HepG2 (cell line): ENCODE results near the gene GAL3ST2. TPM values are rescaled to one million over a fixed set of nuclear protein-coding genes. Genes with fewer than 3 reads are reported as not detected.

Source experiments
- AGO2 ChIP-seq: fragments of 200-400 bp; formaldehyde crosslinking; optimal IDR thresholded peaks from 2 replicates; pipeline ENCODE3; 2017; ENCODE audit warnings: mild to moderate bottlenecking, low read depth, low read length, moderate library complexity
- KLF11 ChIP-seq: IDR thresholded peaks from 2 replicates; pipeline ENCODE4 v1.6.1; 2016; ENCODE audit warnings: missing compliant biosample characterization
- LCORL ChIP-seq, 2 experiments: fragments of 450-650 bp in 1 of 2; sonication (generic) in 1 of 2; formaldehyde crosslinking in 1 of 2; IDR thresholded peaks; 2 replicates each; pipeline versions ENCODE4 v1.5.0 to v1.6.1; 2017 to 2020; ENCODE audit warnings: antibody characterized with exemption in 1 of 2, missing genetic modification reagents in 1 of 2
- TBX2 ChIP-seq: sonication (generic); formaldehyde crosslinking; IDR thresholded peaks from 2 replicates; pipeline ENCODE4 v1.5.0; 2020; ENCODE audit warnings: missing genetic modification reagents, mild to moderate bottlenecking, borderline replicate concordance
- polyA plus RNA-seq, 8 experiments: library from polyadenylated mRNA; depleted of rRNA in 3 of 8; stranded (reverse) in 7 of 8; unstranded in 1 of 8; fragments of >200 nt; fragmentation: Illumina TruSeq in 4 of 8; extraction: Trizol in 4 of 8; gene quantifications; 2 replicates each; pipeline versions ENCODE4 v1.2.1 to v1.2.3, GENCODE V29; 2011 to 2016; ENCODE audit warnings: low read depth in 4 of 8, missing spikeins in 1 of 8, mixed read lengths in 1 of 8; ENCODE audit not compliant: insufficient read depth in 1 of 8
- total RNA-seq, 5 experiments: library from RNA; depleted of rRNA; stranded (reverse); fragments of >200 nt; fragmentation: Illumina TruSeq; extraction: Trizol; gene quantifications; 2 replicates each; pipeline ENCODE4 v1.2.3, GENCODE V29; 2016; ENCODE audit warnings: low read depth in 1 of 5
- TF ChIP-seq, protein P1 (sequence below): sonication (generic); formaldehyde crosslinking; IDR thresholded peaks from 2 replicates; pipeline ENCODE4 v1.4.0; 2020; ENCODE audit warnings: missing genetic modification reagents, borderline replicate concordance
- TF ChIP-seq, protein P2 (sequence below), 2 experiments: sonication (generic) in 1 of 2; formaldehyde crosslinking in 1 of 2; IDR thresholded peaks; 2 replicates each; pipeline versions ENCODE4 v1.5.1 to v1.6.1; 2011 to 2020; ENCODE audit warnings: borderline replicate concordance in 1 of 2, low read depth in 1 of 2, low read length in 1 of 2, mild to moderate bottlenecking in 1 of 2, missing genetic modification reagents in 1 of 2, moderate library complexity in 1 of 2
- TF ChIP-seq, protein P3 (sequence below): sonication (generic); formaldehyde crosslinking; IDR thresholded peaks from 2 replicates; pipeline ENCODE4 v1.8.0; 2023; ENCODE audit warnings: mild to moderate bottlenecking, missing genetic modification reagents

Gene GAL3ST2
- total and polyA plus RNA-seq, 2 of the 13 experiments (the other 11 are each of a cell fraction or from before 2014, with no cell fraction given), result 0.17 to 0.20 TPM

DNA sequence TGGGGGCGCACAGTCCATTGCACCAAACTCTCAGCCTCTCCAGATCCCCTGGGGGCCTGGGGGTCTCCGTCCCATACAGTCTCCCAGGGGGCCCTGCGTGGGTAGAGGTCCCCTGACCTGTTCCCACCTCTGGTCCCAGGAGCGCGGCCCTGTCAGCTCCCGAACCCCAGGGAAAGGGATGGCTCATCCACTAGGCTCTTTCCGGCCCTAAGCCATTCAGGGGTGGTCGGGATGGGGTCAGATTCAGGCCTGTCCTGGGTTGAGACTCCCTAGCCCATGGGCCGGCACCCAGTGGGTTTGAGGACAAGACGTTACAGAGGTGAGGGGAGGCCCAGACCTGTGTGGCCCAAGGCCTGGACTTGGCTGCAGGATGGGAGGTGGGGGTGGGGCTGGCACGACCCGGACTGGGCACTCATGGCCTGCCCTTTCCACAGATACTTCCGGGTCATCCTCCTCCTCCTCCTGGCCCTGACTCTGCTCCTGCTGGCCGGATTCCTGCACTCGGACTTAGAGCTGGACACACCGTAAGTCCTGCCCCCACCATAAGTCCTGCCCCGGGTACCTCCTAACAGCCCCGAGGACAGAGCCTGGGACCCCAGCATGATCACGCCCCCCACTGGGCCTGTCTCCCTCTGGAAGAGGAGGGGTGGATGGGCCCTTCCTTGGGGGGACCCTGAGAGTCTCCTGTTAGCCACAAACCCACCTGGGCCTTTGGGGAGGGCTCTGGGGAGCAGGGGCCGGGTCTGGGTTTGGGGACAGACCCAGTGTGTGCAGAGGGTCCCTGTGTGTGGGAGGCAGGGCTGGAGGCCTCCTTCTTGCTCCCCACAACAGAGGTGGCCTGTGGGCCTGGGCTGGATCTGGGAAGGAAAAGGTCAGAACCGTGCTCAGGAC is 22.3 kb downstream of the GAL3ST2 start (continued):
- TF ChIP-seq, protein P1, sequence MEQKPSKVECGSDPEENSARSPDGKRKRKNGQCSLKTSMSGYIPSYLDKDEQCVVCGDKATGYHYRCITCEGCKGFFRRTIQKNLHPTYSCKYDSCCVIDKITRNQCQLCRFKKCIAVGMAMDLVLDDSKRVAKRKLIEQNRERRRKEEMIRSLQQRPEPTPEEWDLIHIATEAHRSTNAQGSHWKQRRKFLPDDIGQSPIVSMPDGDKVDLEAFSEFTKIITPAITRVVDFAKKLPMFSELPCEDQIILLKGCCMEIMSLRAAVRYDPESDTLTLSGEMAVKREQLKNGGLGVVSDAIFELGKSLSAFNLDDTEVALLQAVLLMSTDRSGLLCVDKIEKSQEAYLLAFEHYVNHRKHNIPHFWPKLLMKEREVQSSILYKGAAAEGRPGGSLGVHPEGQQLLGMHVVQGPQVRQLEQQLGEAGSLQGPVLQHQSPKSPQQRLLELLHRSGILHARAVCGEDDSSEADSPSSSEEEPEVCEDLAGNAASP (CRISPR knock-in tag), result no peak
- TF ChIP-seq AGO2 (no peak), LCORL (IDR thresholded peaks at IDR 0.05) (no peak), LCORL (CRISPR knock-in tag; IDR thresholded peaks at IDR 0.05) (0 out of 2 replicates have a peak, but pooled peaks have one; percentile 44), KLF11 (CRISPR knock-in tag) (no peak), TBX2 (0 out of 2 replicates have a peak, but pooled peaks have one; percentile 29)
- TF ChIP-seq, protein P2, sequence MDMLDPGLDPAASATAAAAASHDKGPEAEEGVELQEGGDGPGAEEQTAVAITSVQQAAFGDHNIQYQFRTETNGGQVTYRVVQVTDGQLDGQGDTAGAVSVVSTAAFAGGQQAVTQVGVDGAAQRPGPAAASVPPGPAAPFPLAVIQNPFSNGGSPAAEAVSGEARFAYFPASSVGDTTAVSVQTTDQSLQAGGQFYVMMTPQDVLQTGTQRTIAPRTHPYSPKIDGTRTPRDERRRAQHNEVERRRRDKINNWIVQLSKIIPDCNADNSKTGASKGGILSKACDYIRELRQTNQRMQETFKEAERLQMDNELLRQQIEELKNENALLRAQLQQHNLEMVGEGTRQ (IDR thresholded peaks at IDR 0.05; ENCODE audit: low read depth, low read length), result no peak
- TF ChIP-seq, protein P2 (CRISPR knock-in tag; IDR thresholded peaks at IDR 0.05; ENCODE audit: borderline replicate concordance), result no peak
- TF ChIP-seq, protein P3, sequence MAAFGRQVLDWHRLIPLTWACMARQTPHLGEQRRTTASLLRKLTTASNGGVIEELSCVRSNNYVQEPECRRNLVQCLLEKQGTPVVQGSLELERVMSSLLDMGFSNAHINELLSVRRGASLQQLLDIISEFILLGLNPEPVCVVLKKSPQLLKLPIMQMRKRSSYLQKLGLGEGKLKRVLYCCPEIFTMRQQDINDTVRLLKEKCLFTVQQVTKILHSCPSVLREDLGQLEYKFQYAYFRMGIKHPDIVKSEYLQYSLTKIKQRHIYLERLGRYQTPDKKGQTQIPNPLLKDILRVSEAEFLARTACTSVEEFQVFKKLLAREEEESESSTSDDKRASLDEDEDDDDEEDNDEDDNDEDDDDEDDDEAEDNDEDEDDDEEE, result no peak
- TF ChIP-seq, all 625 proteins: peak for 56
